Ovary (tissue), 3 donors: Measurements from ENCODE around the gene MAST4.

ENCODE experiments used
- EP300 ChIP-seq: sonication (generic); formaldehyde crosslinking; IDR thresholded peaks from one replicate; pipeline ENCODE4 v1.6.1; 2017; ENCODE audit warnings: antibody characterized with exemption
- TF ChIP-seq, protein P1 (sequence below), 3 donors: fragments of 450-650 bp in 2 of 3; fragments of 200-600 bp in 1 of 3; IDR thresholded peaks; one replicate each; pipeline versions ENCODE4 v1.5.1 to v1.8.0; 2016 to 2022; ENCODE audit warnings: antibody characterized with exemption in 3 of 3, mild to moderate bottlenecking in 1 of 3
- donor health status: DM: no; HTN: no; CAD: no.

DNA sequence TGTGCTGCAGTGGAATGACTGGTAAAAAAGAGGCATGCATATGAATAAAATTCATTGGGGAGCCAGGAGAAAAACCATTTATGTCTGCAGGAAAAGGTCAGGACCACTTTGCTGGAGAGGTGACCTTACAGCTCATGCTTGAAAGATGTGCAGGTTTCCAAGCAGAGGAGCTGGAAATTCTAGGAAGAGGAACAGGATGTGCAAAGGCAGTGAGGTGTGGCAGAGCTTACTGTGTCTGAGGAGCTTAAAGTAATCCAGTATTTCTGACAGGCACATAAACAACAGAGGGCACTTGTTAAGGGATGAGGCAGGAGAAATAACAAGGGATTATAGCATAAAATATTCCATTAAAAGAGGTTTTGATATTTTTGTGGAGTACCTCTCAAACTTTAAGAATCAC, 397.3 kb downstream of the MAST4 start:
- TF ChIP-seq, protein P1, sequence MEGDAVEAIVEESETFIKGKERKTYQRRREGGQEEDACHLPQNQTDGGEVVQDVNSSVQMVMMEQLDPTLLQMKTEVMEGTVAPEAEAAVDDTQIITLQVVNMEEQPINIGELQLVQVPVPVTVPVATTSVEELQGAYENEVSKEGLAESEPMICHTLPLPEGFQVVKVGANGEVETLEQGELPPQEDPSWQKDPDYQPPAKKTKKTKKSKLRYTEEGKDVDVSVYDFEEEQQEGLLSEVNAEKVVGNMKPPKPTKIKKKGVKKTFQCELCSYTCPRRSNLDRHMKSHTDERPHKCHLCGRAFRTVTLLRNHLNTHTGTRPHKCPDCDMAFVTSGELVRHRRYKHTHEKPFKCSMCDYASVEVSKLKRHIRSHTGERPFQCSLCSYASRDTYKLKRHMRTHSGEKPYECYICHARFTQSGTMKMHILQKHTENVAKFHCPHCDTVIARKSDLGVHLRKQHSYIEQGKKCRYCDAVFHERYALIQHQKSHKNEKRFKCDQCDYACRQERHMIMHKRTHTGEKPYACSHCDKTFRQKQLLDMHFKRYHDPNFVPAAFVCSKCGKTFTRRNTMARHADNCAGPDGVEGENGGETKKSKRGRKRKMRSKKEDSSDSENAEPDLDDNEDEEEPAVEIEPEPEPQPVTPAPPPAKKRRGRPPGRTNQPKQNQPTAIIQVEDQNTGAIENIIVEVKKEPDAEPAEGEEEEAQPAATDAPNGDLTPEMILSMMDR (IDR thresholded peaks at IDR 0.05): no peak
- TF ChIP-seq EP300: no peak
